CD4-positive, alpha-beta T cell treated with Interleukin-10 for 1 hour (primary cell): ENCODE data around the gene EDIL3.
"Not testable (repeated sequence)": the region's sequence is repeated elsewhere in the genome, so short reads cannot be mapped to it uniquely, and the experiment has no call there.

Source experiments
- DNase-seq: peaks from one replicate; pipeline ENCODE4 v3.0.0-alpha.2; 2020

The EDIL3 gene

GRCh38 chr5:84378420-84378819 is 6.3 kb downstream of the EDIL3 start:
- no peak for DNase-seq

GRCh38 chr5:84376346-84376745 is 8.3 kb downstream of the EDIL3 start:
- DNase-seq: no peak

- DNase-seq: no peak
Measured at GRCh38 chr5:84374568-84374967, 10.1 kb downstream of the EDIL3 start.

GRCh38 chr5:84373506-84373905 is 11.2 kb downstream of the EDIL3 start:
- DNase-seq: no peak

GRCh38 chr5:84372066-84372695 is 12.5 kb downstream of the EDIL3 start:
- no peak for DNase-seq

GRCh38 chr5:84370176-84370575 is 14.5 kb downstream of the EDIL3 start:
- no peak for DNase-seq

- DNase-seq: no peak
Measured at GRCh38 chr5:84364043-84364442, 20.6 kb downstream of the EDIL3 start.

- no peak for DNase-seq
Measured at GRCh38 chr5:84362061-84362720, 22.5 kb downstream of the EDIL3 start.

- no peak for DNase-seq
Measured at GRCh38 chr5:84361572-84361971, 23.1 kb downstream of the EDIL3 start.

GRCh38 chr5:84360056-84360455 is 24.6 kb downstream of the EDIL3 start:
- DNase-seq: no peak

- DNase-seq: no peak
Measured at GRCh38 chr5:84354101-84354500, 30.6 kb downstream of the EDIL3 start.

- DNase-seq: no peak
Measured at GRCh38 chr5:84344788-84345187, 39.9 kb downstream of the EDIL3 start.

GRCh38 chr5:84343171-84343570 is 41.5 kb downstream of the EDIL3 start:
- no peak for DNase-seq

GRCh38 chr5:84332106-84332505 is 52.6 kb downstream of the EDIL3 start:
- DNase-seq: no peak

GRCh38 chr5:84327591-84327990 is 57.1 kb downstream of the EDIL3 start:
- no peak for DNase-seq

GRCh38 chr5:84322646-84323045 is 62.0 kb downstream of the EDIL3 start:
- DNase-seq: no peak

GRCh38 chr5:84317826-84318225 is 66.9 kb downstream of the EDIL3 start:
- not testable (repeated sequence) for DNase-seq

GRCh38 chr5:84312280-84312679 is 72.4 kb downstream of the EDIL3 start:
- not testable (repeated sequence) for DNase-seq

- not testable (repeated sequence) for DNase-seq
Measured at GRCh38 chr5:84309850-84310249, 74.8 kb downstream of the EDIL3 start.

- DNase-seq: no peak
Measured at GRCh38 chr5:84306601-84307000, 78.1 kb downstream of the EDIL3 start.

- DNase-seq: no peak
Measured at GRCh38 chr5:84304599-84304998, 80.1 kb downstream of the EDIL3 start.

- DNase-seq: no peak
Measured at GRCh38 chr5:84303315-84303714, 81.4 kb downstream of the EDIL3 start.

- DNase-seq: no peak
Measured at GRCh38 chr5:84301535-84301934, 83.1 kb downstream of the EDIL3 start.

- no peak for DNase-seq
Measured at GRCh38 chr5:84299959-84300358, 84.7 kb downstream of the EDIL3 start.

- no peak for DNase-seq
Measured at GRCh38 chr5:84298628-84299027, 86.1 kb downstream of the EDIL3 start.
